GM21423 (cell line): ENCODE measurements around the gene TRIM27.
"Not testable (repeated sequence)": the region's sequence is repeated elsewhere in the genome, so short reads cannot be mapped to it uniquely, and the experiment has no call there.

Source experiments
- ATAC-seq: cut with Tn5 transposase; IDR thresholded peaks from one replicate; pipeline ENCODE4 v1.9.1; 2021; ENCODE audit warnings: mild to moderate bottlenecking, moderate library complexity; ENCODE audit not compliant: unreplicated experiment

TRIM27 gene

DNA sequence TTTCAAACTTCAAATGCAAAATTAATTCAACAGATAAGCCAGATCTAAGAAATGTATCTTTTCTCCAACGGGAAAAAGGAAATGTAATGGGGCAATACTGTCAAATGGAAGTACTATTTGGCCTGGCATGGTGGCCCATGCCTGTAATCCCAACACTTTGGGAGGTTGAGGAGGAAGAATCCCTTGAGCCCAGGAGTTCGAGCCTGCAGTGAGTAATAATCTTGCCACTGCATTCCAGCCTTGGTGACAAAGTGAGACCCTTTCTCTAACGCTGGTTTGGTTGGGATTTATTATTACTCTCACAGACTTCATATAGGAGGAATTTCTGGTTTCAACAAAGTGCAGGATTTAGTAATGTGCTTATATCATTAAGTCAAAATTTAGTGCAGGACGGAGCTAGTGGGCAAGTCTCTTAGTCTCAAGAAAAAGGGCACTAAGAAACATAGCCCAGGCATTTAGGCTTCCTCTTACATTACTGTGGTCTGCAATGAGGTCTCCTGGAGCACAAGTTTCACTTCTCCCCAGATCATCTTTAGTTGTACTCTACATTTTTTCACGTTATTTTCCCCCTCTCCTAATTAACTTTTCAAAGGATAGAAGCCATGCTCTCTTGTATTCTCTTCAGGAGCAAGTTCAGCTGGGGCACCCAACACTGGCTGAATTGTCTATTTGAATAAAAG is 23.1 kb downstream of the TRIM27 start:
- no peak for ATAC-seq

DNA sequence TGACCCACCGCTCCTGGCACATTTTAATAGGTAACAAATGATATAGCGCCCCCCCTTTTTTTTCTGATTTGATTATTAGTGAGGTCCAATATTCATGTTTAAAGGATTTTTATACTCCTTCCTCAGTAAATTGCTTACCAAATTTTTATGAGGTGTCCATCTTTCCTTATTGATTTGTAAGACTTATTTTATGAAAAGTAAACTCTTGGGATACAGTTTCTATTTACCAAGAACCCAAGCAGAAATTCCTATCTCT is 25.1 kb downstream of the TRIM27 start:
- no peak for ATAC-seq

DNA sequence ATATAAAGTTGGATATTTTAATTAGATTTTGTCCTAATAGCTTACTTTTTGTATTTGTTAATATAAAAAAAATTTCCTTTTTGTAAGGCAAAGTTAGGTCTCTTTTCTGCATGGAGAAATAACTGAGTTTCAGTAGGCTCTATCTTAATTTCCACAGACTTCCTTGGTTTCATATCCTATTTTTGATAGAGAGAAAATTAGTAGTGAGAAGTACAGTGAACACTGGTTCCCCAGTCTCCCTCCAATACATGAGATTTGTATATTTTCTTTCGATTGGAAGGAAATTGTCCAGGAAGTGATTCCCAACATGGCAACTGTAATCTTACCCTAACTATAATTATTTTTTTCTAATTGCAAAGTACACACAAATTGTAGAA is 26.4 kb downstream of the TRIM27 start:
- ATAC-seq: no peak

DNA sequence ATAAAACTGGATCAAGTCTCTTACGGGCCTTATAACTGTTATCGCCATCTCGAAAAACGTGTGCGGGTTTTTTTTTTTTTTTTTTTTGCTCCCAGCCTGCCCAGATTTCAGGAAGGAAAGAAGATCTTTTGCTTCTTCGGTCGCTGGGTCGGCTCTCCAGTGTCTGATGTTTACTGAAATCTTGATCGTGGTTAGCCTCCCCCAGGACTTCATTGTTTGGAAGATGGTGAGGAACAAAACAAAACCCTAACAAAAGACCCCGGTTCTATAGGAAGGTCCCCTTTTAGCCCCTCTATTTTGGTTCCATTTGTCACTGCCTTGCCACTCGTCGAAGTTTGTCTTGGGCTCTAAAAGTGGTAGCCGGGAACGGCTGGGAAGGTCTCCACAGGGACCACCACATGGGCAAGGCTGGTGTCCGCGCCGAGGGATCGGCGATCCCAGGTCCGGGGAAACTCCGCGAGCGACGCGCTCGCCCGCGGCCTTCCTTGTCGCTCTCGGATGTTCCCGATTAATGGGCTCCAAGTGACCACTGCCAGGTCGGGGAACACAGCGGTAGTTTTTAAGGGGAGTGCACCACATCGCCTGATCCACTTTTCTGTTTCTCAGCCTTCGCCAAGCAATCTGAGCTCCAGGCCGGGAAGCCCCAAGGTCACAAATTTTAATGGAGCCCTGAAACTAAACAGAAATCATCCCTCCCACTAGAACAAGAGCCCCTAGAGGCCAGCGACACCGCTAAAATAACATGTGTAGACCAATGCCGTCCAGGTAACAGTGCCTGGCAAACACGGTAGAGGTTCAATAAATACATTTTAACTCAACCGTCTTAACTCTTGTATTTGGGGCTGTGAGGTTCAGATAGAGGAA is 27.0 kb downstream of the TRIM27 start:
- ATAC-seq: no peak

DNA sequence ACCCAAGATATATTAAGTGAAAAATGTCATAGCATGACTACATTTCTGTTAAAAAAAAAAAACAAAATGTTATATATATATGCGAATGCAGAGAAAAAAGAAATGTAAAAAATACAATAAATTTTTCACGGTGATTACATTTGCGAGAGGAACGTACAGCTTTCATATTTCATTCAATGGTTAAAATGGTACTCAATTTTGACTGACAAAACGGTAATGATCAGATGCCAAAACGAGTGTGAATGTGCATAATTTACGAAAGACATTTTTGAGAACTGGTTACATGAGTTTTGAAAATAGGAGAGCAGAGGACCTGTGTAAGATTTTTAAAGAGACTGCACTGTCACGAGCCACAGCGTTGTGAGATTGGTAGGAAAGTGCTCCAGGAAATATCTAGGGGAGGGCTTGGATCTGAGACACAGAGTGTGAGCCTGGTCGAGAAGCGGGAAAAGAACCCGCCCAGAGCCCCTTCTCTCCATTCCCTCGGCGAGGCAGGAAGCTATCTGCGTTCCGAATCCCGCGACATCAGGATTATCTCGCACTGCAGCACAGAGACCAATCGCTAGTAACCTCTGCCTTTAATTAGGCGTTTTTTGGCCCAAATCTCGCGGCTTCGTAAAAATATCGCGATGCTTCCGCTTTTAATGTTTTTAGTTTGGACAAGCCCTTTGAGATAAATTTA is 28.5 kb downstream of the TRIM27 start:
- ATAC-seq: peak; percentile 67

DNA sequence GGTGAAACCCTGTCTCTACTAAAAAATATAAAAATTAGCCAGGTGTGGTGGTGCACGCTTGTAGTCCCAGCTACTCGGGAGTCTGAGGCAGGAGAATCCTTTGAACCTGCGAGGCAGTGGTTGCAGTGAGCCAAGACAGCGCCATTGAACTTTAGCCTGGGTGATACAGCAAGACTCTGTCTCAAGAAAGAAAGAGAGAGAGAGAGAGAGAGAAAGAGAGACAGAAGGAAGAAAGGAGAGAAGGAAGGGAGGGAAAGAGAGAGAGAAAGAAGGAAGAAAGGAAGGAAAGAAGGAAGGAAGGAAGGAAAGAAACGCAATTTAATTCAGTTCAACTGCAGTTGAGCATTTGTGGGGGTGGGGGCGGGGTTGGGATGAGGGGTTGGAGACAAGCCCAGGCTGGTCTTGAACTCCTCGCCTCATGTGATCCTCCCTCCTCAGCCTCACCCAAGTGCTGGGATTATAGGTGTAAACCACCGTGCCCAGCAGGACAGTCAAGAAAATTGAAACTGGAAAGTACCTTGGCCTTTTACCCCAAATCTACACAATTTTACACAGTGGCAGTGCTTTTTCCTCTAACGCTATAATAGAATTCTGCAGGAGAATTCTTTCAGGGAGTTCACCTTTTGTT is 30.5 kb downstream of the TRIM27 start:
- ATAC-seq: no peak

DNA sequence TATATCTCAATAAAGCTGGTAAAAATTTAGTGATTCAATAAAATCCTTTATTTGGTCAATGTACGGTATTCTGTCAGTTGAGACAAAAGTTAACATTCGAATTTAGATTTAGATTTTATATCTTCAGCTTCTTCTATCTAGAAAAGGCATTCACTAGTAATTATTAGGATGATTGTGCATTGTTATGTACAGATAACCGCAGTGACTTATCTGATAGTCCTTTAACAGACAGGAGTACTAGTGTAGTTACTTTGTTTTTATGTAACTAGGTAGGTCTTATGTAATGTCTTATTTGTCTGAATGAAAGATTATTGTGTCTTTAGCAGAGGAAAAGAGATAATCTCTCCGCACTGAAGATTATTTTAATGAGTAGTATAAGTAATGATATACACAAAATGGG is 31.3 kb downstream of the TRIM27 start:
- no peak for ATAC-seq

DNA sequence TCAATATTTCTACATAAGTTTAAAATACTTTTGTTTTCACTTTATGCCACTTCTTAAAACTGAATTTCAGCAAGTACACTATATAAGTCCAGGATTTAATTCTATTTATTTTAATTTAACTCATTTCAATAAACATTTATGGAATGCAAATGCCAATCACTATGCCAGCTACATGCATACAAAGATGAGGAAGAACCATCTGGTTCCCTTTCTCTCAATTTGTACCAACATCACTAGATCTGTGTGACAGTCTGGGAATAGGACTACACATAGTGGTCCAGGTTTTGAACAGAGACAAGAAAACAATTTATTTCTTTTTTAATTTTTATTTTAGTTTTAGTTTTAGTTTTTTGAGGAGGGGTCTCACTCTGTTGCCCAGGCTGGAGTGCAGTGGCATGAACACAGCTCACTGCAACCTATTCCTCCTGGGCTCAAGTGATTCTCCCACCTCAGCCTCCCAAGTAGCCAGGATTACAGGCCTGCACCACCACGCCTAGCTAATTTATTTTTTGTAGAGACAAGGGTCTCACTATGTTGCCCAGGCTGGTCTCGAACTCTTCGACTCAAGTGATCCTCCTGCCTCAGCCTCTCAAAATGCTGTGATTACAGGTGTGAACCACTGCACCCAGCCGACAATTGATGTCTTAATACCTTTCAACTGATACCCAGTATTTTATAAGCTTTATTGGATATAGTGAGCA is 35.8 kb downstream of the TRIM27 start:
- no peak for ATAC-seq

DNA sequence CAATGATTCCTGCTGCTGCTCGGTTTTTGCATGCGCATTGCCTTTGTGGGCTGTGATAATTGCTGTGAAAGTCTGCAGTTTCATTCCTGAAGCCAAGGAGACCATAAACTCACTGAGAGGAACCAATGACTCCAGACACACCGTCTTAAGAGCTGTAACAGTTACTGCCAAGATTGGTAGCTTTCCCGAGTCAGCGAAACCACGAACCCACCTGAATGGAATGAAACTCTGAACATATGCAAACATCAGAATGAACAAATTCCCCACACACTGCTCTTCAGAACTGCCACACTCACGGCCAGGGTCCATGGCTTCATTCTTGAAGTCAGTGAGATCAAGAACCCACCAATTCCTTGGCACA is 37.7 kb downstream of the TRIM27 start:
- no peak for ATAC-seq

DNA sequence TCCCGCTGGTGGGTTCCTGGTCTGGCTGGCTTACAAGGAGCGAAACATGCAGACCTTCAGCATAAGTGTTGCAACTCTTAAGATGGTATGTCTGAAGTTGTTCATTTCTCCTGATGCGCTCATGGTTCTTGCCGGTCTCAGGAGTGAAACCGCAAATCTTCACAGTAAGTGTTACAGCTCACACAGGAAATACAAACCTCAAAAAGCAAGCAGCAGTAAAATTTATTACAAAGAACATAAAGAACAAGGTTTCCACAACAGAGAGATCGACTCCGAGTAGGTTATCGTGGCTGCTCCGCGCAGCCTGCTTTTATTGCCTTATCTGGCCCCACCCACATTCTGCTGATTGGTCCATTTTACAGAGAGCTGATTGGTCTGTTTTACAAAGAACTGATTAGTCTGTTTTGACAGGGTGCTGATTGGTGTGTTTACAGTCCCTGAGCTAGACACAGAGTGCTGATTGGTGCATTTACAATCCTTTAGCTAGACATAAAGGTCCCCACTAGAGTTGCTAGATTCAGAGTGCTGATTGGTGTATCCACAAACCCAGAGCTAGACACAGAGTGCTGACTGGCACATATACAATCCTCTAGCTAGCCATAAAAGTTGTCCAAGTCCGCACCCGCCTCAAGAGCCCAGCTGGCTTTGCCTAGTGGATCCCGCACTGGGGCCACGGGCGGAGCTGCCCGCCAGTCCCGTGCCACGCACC is 39.2 kb downstream of the TRIM27 start:
- no peak for ATAC-seq

DNA sequence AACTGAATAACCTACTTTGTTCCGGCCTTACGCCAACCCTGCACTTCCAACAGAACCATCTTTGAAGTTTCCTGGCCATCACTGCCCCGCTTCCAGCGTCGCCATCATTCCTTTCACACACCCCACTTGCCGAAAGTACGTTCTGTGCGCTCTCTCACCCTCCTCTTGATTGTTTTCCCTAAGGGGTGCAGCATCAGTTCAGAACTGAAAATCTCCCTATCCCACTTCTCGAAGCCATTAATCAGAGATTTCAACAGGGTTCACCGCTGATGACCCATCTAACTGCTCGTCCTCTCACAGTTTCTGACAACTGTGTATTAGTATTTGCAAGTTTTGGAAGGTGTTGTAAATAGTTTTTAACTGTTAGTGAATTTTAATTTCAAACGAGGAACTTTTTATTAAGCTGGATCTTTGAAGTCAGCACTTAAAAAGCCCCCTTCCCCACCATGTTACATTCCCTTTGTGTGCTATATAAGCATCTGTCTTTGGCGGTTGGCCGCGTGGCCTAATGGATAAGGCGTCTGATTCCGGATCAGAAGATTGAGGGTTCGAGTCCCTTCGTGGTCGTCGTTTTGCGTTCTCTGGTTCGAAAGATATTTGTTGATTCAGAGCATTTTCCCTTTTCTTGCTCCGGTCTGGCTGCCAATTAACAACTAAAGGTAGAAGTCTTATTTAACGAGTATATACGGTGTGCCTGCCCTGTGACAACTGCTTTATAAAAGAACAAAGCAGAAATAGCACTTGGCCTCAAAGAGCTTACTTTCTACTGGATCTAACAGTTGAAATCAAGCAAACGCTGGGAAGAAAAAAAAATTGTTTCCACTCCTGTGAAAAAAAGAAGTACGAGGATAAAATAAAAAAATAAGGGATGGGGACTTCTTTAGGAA is 42.6 kb downstream of the TRIM27 start:
- no peak for ATAC-seq

DNA sequence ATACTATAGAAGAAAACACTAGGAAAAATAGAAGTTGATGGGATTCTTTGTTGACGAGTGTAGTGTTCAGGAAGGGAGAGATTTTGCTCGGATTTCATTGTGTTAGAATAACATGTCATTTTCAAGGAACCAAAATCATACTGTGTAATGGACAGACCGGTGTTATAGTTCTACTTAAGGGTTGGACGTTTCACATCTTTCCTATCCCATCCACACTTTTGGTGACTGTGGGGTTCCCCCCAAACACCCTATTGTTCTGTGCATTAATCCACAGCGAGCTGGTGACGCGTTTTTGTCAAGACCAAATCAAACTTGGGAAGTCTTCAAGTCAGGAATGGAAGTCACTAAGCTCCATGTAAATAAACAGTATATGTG is 43.3 kb downstream of the TRIM27 start:
- ATAC-seq: no peak

DNA sequence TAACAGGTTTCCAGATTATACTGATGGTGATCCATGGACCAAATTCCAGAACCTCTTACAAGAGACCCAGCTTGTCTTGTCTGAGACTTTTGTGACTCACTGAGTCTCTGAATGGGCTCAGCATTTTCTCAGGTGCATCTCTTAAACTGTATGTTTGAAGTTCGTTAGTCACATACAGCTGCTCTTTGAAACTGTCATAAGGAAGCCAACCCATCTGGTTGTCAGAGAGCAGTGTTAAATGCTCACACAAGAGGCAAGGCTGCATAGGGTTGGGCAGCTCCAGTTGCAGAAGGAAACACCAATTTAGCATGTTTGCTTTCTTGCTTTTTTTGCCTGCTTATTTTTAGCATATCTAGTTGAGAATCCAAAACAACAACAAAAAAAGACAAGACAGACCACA is 47.1 kb downstream of the TRIM27 start:
- no peak for ATAC-seq

DNA sequence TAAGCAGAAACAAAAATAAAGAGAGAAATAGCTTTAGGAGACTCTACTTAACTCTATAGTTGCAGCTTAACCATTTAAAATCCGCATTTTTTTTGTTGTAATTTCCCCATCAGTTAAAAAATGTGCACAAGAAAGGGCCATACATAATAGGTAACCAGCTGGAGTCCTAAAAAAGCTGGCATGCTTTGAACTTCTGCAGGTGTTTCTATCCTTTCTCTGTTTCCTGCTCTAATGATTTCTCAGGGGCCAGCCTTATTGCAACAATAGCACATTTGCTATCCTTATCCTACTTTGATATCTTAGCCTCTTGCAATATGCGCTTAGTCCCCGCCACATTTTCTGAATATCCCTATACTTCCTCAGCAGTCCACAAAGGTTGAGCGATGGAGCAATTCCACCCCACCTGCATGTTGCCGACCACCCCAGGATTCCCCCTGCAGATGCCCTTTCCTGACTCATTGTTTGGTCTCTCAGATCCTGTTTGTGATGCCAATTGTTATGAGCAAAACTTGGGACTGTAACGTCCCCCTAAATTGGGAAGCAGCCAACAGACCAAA is 48.5 kb downstream of the TRIM27 start:
- ATAC-seq: no peak

DNA sequence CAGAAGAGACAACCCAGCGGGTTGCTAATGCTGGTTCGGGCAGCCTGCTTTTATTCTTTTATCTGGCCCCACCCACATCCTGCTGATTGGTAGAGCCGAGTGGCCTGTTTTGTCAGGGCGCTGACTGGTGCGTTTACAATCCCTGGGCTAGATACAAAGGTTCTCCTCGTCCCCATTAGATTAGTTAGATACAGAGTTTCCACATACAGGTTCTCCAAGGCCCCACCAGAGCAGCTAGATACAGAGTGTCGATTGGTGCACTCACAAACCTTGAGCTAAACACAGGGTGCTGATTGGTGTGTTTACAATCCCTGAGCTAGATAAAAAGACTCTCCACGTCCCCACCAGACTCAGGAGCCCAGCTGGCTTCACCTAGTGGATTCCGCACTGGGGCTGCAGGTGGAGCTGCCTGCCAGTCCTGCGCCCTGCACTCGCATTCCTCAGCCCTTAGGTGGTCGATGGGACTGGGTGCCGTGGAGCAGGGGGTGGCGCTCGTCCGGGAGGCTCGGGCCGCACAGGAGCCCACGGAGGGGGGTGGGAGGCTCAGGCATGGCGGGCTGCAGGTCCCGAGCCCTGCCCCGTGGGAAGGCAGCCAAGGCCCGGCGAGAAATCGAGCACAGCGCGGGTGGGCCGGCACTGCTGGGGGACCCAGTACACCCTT is 51.5 kb downstream of the TRIM27 start:
- not testable (repeated sequence) for ATAC-seq

DNA sequence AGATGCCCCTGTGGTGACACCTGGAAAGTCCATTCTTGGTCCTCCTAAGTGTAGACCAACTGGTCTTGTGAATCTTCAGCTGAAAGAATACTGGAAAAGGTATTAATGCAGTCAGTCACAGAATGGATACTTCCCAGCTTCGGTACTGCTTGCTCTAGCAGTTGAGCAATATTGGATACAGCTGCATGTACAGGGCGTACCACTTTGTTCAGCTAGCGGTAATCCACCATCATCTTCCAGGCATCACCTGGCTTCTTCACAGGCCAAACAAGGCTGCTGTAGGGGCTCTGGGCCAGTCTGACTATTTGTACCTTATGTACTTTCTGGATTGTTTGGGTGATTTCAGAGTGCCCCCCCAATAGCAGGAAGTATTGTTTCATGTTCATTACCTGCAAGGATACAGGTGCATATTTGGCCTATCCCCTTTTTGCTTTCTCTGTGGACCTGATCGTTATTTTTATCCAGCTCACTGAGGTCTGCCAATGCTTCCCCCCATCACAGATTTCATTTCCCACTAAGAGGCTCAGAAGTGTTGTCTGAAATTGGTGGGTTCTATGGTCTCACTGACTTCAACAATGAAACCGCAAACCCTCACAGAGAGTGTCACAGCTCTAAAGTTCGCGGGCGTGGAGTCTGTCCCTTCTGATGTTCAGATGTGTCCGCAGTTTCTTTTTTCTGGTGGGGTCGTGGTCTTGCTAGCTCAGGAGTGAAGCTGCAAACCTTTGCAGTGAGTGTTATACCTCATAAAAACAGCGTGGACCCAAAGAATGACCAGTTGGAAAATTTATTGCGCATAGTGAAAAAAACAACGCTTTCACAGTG is 52.2 kb downstream of the TRIM27 start:
- no peak for ATAC-seq

DNA sequence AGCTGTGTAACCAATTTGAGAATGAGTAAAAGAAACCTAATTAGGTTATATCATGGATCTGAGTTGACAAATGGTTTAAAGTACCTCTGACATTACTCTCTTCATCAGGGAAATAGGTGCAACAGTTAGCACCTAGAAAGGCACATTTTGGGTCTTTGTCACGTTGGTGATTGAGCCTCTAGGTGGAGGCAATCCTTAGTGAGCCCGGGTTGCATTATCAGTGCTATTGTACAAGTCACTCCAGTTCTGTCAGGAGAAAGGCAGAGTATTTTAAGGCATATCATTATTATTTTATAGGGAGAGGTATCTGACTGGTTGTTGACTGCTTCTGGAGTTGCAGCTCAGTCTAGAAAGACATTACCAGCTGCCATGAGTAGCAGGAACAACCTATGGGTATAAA is 54.9 kb downstream of the TRIM27 start:
- no peak for ATAC-seq

DNA sequence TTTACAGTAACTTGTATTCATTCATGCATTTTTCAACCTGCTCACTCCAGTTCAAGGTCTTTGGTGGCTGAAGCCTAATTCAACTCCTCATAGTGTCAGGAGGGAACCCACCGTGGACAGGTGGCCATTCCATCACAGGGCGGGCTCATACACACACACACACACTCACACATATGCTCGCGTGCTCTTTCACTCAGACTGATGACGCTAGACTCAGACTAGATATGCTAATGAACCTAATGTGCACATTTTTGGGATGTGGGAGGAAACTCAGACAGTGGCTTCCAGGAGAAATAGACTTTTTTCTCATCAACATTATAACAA is 56.7 kb downstream of the TRIM27 start:
- ATAC-seq: no peak
